Activated CD4-positive, alpha-beta T cell treated with anti-CD3 and anti-CD28 coated beads, Interleukin-2, Interleukin-6, amounts not matched to agents 100 ng/mL and 50 ng/mL, durations not matched to agents 16 hours and 8 hours (primary cell): Measurements from ENCODE around the gene RTN4RL1.

Experiments used
- DNase-seq: peaks from one replicate; pipeline ENCODE4 v3.0.0-alpha.2; 2020

Gene RTN4RL1

DNA sequence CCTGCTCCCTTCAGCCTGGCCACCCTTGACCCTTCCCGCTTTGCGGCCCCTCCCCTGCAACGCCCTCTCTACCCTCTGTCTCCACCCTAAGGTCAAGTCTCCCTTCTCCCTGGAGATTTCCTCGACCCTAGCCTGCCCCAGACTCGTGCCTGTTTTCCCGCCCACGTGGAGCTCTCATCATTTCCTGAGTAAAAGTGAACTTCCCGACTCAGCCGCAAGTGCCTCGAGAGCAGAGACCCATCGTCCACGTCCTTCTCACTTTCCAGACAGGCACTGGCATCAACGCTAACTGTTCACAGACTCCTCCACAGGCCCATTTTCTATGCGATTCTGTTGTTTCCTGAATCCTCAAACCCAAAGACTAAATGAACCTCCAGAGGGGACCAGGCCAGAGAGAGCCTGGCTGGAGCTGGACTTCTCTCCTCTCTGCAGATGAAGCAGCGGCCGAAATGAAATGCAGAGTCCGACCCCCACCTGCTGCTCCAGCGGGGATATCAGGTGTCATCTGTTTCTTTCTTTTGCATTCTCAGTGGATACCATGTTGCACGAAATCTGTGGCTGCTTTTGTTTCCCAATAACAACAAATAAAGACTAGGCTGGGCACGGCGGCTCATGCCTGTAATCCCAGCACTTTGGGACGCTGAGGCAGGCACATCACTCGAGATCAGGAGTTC, 52.5 kb downstream of the RTN4RL1 start:
- no peak for DNase-seq

DNA sequence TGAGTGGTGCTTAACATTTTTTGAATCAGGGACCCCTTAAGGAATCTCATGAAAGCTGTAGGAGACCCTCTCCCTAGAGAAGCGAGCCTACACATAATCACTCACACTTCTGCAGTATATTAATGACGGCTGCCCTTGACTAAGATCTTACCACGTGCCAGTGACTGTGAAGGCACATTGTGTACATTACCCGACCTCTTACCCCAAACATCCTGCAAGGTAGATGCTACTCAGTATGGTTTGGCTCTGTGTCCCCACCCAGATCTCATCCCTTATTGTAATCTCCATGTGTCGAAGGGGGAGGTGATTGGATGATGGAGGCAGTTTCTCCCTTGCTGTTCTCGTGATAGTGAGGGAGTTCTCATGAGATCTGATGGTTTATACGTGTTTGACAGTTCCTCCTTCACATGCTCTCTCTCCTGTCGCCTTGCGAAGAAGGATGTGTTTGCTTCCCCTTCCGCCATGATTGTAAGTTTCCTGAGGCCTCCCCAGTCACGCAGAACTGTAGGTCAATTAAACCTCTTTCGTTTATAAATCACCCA, 54.2 kb downstream of the RTN4RL1 start:
- no peak for DNase-seq

- no peak for DNase-seq
These were observed 55.4 kb downstream of the RTN4RL1 start for GRCh38 chr17:1969712-1970111.

GRCh38 chr17:1967213-1967612, 57.9 kb downstream of the RTN4RL1 start:
- no peak for DNase-seq

DNA sequence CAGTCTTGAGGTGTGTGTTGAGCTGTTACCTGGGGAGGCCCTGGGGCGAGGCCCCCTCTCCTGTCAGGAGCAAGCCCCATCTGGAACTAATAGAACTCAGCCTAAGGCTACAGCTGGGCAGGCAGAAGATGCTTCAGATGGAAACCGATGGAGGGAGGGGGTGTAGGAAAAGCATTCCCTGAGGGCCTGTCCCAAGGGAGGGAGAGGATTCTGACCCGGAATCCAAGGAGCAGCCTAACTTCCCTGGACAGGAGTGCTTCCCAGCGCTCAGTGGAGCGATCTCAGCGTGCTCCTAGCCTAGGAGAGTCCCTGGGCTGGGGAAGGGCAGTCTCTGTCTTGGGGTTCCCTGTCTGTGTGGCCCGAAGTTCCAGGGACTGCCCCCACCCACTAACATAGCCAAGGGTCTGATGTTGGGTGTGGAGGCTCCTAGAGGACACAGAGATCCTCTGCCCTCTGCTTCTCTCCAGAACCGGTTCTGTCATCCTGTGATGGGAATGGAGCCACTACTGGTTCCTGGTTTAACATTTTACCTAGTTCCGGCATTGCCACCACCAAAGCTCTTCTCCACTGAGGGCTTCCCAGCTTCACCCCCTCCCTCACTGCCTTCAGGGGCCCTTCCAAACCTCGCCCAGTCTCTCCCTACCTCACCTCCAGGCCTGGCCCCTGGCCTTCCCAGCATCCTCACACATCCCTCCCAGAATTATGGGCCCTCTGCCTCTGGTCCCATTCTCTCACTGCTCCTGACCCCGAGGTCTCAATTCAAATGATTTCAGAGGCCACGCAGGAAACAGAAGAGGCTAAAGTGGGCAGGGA, 58.7 kb downstream of the RTN4RL1 start:
- DNase-seq = no peak

DNA sequence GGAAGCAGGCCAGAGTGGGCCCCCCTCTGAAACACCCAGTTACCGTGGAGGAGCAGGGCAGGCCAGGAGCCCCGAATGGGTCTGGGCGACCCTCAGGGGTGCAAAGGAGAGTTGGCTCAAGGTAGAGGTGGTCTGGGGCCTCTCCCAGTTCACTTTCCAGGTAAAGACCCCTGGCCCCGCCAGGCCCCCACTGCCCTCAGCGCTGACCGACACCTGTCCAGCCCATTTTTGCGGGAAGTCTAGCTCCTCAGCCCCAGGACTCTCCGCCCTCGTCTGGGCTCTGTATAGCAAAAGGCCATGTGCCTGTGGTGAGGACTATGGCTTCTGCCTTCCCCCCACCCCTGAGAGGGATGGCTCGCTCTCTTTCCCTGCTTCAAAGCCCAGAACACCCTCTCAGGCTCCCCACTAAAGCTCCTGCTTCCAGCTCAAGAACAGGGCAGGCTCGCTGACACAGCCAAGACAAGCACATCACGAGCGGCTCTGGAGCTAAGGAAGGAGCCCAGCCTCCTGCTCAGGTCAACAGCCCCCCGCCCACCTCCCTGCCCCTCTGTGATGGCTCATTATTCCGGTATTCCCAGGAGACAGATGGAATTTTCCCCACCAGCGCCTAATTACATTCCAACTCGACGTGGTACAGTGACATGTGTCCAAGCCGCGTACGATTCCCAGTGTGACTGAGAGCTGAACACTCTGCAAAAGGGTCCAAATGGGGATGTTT, 59.4 kb downstream of the RTN4RL1 start:
- DNase-seq = no peak

DNA sequence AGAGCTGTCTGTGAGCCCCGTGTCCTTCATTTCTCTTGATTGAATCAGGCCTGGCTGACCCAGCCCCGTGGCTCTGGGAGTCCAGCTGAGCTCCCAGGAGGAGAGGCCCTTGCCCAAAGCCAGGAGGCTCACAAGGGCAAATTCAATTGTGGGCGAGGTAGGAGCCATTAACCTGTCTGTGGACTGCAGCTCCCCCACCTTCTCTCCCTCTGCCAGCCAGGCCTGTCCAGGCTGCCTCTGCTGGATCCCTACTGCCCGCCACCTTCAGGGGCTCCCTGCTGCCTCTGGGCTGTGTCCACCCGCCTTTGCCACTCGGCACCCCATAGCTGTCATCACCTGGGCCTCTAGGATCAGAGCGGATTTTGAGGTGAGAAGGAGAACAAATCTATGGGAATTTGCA, 61.9 kb downstream of the RTN4RL1 start:
- no peak for DNase-seq

DNA sequence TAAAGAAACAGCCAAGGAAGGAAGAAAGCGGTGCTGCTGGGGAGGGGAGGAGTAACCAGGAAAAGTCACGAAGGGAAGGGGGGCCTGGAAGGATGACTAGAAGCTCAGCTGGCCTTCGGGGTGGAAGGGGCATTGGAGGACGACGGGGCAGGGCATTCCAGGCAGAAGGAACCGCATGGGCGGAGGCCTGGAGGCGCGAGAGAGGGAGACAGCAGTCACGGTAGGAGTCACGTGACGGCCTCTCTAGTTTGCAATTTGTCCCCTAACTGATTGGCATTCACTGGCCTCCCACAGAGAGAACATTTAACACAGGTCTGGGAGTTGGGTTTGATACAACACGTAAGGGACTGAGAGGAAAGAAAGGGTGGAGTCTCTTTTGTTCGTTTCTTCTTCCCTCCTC, 63.9 kb downstream of the RTN4RL1 start:
- no peak for DNase-seq

DNA sequence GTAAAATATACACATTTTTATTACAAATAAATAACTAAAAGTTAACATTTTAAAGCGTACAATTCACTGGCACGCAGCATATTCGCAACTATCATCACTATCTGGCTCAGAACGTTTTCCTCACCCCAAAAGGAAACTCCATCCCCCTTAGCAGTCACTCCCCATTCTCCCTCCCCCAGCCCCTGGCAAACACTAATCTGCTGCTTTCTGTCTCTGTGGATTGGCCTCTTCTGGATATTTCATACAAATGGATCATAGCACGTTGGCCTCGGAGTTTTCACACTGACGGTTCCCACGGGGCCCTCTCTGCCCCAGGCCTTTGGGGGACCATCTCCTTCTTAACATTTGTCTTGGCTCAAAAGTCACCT, 64.6 kb downstream of the RTN4RL1 start:
- no peak for DNase-seq

GRCh38 chr17:1959871-1960544, 65.1 kb downstream of the RTN4RL1 start:
- DNase-seq = no peak

GRCh38 chr17:1958134-1958881, 66.8 kb downstream of the RTN4RL1 start:
- no peak for DNase-seq

DNA sequence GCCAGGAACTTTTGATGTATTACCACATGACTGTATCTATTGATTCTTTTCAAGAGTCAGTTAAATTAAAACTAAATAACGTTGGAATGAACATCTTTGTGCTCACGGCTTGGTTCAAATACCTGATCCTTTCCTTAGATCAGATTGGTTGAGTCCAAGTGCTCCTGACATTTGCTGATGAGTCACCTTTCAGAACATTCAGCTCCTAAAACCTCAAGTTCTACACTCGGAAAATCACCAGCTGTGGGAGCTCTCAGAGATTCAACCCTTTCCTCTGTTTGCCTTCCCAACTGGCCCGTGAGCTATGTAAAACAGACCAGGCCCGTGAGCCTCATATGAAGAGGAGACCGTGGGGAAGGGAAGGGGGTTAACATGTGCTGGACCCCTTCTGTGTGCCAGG, 68.1 kb downstream of the RTN4RL1 start:
- DNase-seq = no peak

GRCh38 chr17:1956134-1956533, 69.0 kb downstream of the RTN4RL1 start:
- DNase-seq = no peak

DNA sequence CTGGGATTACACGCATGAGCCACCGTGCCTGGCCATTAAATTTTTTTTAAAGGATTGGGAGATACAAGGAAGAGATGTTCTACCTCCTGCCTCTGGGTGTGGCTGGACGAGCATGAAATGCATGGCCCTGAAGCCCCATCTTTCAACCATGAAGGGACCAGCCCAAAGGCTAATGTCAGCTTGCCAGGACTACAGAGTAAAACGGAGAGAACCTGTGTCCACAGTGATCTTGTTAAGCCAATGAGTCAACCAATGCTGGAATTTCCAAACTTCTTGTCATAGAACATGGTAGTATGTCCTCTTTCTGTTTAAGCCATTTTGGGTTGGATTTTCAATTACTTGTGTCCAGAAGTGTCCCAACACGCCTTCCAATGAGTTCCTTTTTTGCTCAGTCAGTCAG, 71.3 kb downstream of the RTN4RL1 start:
- no peak for DNase-seq

- no peak for DNase-seq
These were observed 73.2 kb downstream of the RTN4RL1 start for GRCh38 chr17:1951920-1952319.

- DNase-seq = no peak
These were observed 75.4 kb downstream of the RTN4RL1 start for GRCh38 chr17:1949754-1950153.

GRCh38 chr17:1948517-1948825, 76.7 kb downstream of the RTN4RL1 start:
- DNase-seq = no peak

- no peak for DNase-seq
These were observed 77.2 kb downstream of the RTN4RL1 start for GRCh38 chr17:1947743-1948516.

- no peak for DNase-seq
These were observed 77.8 kb downstream of the RTN4RL1 start for GRCh38 chr17:1947229-1947742.

DNA sequence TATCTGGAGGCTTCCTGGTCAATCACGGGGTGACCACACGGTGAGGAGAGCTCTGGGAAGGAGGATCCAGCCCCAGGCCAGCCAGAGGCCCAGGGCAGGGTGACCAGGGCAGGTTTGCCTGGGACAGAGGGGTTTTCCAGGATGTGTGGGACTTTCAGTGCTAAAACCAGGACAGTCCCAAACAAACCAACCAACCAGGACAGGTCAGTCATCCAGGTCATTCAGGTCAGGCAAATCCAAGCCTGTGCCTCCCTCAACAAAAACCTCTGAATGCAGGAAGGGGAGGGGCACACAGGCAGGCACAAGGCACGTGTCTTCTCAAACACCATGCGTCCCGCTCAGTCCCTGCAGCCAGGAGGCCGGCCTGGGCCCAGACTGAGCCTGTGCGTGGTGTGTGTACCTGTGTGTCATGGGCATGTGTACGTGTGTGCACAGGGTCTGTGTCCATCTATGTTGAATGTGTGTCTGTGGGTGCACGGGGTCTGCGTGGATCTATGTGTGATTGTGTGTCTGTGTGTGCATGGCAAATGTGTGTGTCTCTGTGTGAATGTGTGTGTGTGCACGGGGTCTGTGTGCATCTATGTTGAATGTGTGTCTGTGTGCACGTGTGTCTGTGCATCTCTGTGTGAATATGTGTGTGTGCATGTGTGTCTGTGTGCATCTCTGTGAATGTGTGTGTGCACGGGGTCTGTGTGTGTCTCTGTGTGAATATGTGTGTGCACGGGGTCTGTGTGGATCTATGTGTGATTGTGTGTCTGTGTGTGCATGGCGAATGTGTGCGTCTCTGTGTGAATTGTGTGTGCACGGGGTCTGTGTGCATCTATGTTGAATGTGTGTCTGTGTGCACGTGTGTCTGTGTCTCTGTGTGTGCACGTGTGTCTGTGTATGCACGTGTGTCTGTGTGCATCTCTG, 78.9 kb downstream of the RTN4RL1 start:
- DNase-seq = no peak
